Body of pancreas (tissue), 4 donors: ENCODE results near the gene MACF1. TPM values are rescaled to one million over a fixed set of nuclear protein-coding genes. Genes with fewer than 3 reads are reported as not detected.
"Not testable (repeated sequence)": the region's sequence is repeated elsewhere in the genome, so short reads cannot be mapped to it uniquely, and the experiment has no call there.

Source experiments
- ATAC-seq: fragments of 150-250 bp; one replicate; pipeline ENCODE4 v1.9.1; 2016
- DNase-seq, 4 donors: peaks; one replicate each; pipeline ENCODE4 v3.0.0-alpha.2; 2019
- H3K27ac ChIP-seq, 4 donors: fragments of 200-600 bp; sonication (generic); 1 replicate in 3 of 4; 2 replicates in 1 of 4; pipeline versions ENCODE4 v1.5.1 to v1.6.1; 2016 to 2019; ENCODE audit warnings: mild to moderate bottlenecking in 1 of 4, mixed read lengths in 1 of 4, moderate library complexity in 1 of 4
- H3K27me3 ChIP-seq, 2 donors: fragments of 200-600 bp; sonication (generic); one replicate each; pipeline ENCODE4 v1.6.0; 2016; ENCODE audit warnings: mild to moderate bottlenecking in 1 of 2
- H3K36me3 ChIP-seq, 2 donors: fragments of 200-600 bp; sonication (generic); replicated peaks in 1 of 2; 2 replicates each; pipeline ENCODE4 v1.5.1; 2016; ENCODE audit warnings: low read depth in 2 of 2; ENCODE audit not compliant: insufficient read depth in 1 of 2
- H3K4me1 ChIP-seq: fragments of 200-600 bp; sonication (generic); one replicate; pipeline ENCODE4 v1.6.0; 2016
- H3K4me3 ChIP-seq, 2 donors: fragments of 200-600 bp; sonication (generic); 1 replicate in 1 of 2; 2 replicates in 1 of 2; pipeline ENCODE4 v1.5.1; 2016 to 2019
- H3K9me3 ChIP-seq, 3 donors: fragments of 200-600 bp; sonication (generic); 1 replicate in 2 of 3; 2 replicates in 1 of 3; pipeline ENCODE4 v1.5.1; 2016
- POLR2A ChIP-seq, 3 donors: fragments of 450-650 bp; IDR thresholded peaks; one replicate each; pipeline ENCODE4 v1.6.1; 2016; ENCODE audit warnings: antibody characterized with exemption in 3 of 3, mild to moderate bottlenecking in 2 of 3
- WGBS, 2 donors: methylation state at CpG; one replicate each; pipeline ENCODE4 v1.1.5; 2017; 5-methylcytosine and 5-hydroxymethylcytosine counted together
- intact Hi-C: fragments of 100-400 bp; cut with DNase I; formaldehyde crosslinking; loops from one replicate; pipeline ENCODE4 v1.15.1; 2023
- total RNA-seq, 2 donors: library from RNA; depleted of rRNA; stranded (reverse); fragments of >200 nt; gene quantifications; one replicate each; pipeline ENCODE4 v1.1.0, GENCODE V29; 2016
- TF ChIP-seq, protein P1 (sequence below), 7 experiments: fragments of 450-650 bp in 4 of 7; fragments of 200-600 bp in 3 of 7; sonication (generic) in 3 of 7; IDR thresholded peaks; one replicate each; pipeline ENCODE4 v1.5.1; 2016 to 2019; ENCODE audit warnings: antibody characterized with exemption in 7 of 7

The MACF1 gene
- total RNA-seq, 2 donors from 2014 or later, result 144 to 190 TPM

- Histone ChIP-seq H3K27me3 (no peaks in the 10 kb centered on the region), H3K9me3 (no peaks in the 10 kb centered on the region), H3K27ac (peak overlapping the region; percentile 18 to 98 (median 94)), H3K36me3 (no peaks in the 10 kb centered on the region), H3K4me1 (peaks cover 57% of the 10 kb centered on the region), H3K4me3 (no peak overlapping the region)
- DNase-seq (no peak), ATAC-seq (no peak)
- intact Hi-C loops, result no loop called here
- TF ChIP-seq, protein P1, sequence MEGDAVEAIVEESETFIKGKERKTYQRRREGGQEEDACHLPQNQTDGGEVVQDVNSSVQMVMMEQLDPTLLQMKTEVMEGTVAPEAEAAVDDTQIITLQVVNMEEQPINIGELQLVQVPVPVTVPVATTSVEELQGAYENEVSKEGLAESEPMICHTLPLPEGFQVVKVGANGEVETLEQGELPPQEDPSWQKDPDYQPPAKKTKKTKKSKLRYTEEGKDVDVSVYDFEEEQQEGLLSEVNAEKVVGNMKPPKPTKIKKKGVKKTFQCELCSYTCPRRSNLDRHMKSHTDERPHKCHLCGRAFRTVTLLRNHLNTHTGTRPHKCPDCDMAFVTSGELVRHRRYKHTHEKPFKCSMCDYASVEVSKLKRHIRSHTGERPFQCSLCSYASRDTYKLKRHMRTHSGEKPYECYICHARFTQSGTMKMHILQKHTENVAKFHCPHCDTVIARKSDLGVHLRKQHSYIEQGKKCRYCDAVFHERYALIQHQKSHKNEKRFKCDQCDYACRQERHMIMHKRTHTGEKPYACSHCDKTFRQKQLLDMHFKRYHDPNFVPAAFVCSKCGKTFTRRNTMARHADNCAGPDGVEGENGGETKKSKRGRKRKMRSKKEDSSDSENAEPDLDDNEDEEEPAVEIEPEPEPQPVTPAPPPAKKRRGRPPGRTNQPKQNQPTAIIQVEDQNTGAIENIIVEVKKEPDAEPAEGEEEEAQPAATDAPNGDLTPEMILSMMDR (IDR thresholded peaks at IDR 0.05), result peak in 1 of 7 experiments; percentile 16
- TF ChIP-seq POLR2A (IDR thresholded peaks at IDR 0.05), result no peak
Observed at GRCh38 chr1:39160703-39161102, 43.8 kb upstream of the MACF1 start.

- H3K27ac ChIP-seq, DNase-seq, H3K9me3 ChIP-seq, H3K4me3 ChIP-seq, H3K27me3 ChIP-seq, intact Hi-C loops, H3K36me3 ChIP-seq, ATAC-seq: not testable (repeated sequence)
- H3K4me1 ChIP-seq, result peaks cover 56% of the 10 kb centered on the region
- WGBS, 2 donors, result 94 to 99% methylated on average over 8 of the region's 8 CpGs
Observed at GRCh38 chr1:39161811-39162210, 42.7 kb upstream of the MACF1 start.

DNA sequence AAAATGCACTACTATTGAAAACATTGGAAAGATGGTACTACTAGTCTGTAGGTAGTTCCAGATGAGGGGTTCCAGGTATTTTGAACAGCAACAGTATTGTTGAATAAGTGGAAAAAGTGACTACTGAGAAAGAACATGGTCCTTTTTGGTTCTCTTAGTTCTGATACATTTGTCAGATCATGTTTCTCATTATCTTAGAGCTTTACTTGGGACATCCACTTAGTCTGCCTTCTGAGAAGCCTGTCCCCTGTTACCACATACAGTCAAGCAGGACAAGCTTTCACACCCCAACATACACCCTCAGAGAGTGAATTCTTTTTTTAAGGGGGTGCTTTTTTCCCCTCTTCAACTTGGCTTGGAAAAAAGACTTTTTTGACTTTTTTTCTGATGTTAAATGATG, 41.0 kb upstream of the MACF1 start:
- intact Hi-C loops, result no loop called here
- ATAC-seq (no peak), DNase-seq (no peak)
- Histone ChIP-seq H3K27me3 (no peaks in the 10 kb centered on the region), H3K9me3 (no peaks in the 10 kb centered on the region), H3K27ac (no peak overlapping the region), H3K4me3 (no peak overlapping the region), H3K4me1 (peaks cover 47% of the 10 kb centered on the region), H3K36me3 (no peaks in the 10 kb centered on the region)
- TF ChIP-seq, protein P1 (IDR thresholded peaks at IDR 0.05), result no peak
- TF ChIP-seq POLR2A (IDR thresholded peaks at IDR 0.05), result no peak

GRCh38 chr1:39164256-39164655, 40.2 kb upstream of the MACF1 start:
- intact Hi-C loops, result no loop called here
- no peak for DNase-seq
- H3K27ac ChIP-seq, result no peak overlapping the region

DNA sequence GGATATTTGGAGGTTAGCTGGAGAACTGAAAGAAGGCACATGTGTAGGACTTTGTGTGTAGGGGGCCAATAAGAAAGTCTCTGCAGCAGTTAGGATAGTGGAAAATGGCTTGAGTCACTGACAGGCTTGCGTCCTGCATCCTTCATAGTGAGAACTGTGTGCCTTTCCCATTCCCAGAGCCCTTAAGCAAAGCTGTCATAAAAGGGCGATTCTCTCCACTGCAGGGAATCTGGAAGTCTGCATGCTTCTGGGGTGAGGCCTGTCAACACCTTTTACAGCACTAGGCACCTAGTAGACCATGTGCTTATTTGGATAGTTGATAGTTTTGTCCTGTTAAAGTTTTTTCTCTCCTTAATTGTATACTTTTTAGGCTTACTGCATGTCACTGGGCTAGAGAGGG, 39.4 kb upstream of the MACF1 start:
- no peaks in the 10 kb centered on the region for H3K36me3 ChIP-seq
- H3K27ac ChIP-seq, result no peak overlapping the region
- H3K4me3 ChIP-seq, result no peak overlapping the region
- no peaks in the 10 kb centered on the region for H3K27me3 ChIP-seq
- 61 to 86% methylated on average over 2 of the region's 2 CpGs for WGBS, 2 donors
- no peaks in the 10 kb centered on the region for H3K9me3 ChIP-seq
- DNase-seq, result no peak
- TF ChIP-seq, protein P1 (IDR thresholded peaks at IDR 0.05), result no peak
- TF ChIP-seq POLR2A (IDR thresholded peaks at IDR 0.05), result no peak
- ATAC-seq, result no peak
- peaks cover 32% of the 10 kb centered on the region for H3K4me1 ChIP-seq
- intact Hi-C loops, result no loop called here

More at GRCh38 chr1:39164256-39164655, 40.2 kb upstream of the MACF1 start:
- no peaks in the 10 kb centered on the region for H3K36me3 ChIP-seq
- H3K9me3 ChIP-seq, result no peaks in the 10 kb centered on the region
- H3K4me3 ChIP-seq, result no peak overlapping the region
- no peak for TF ChIP-seq POLR2A (IDR thresholded peaks at IDR 0.05)
- TF ChIP-seq, protein P1 (IDR thresholded peaks at IDR 0.05), result no peak
- peaks cover 40% of the 10 kb centered on the region for H3K4me1 ChIP-seq
- H3K27me3 ChIP-seq, result no peaks in the 10 kb centered on the region
- ATAC-seq, result no peak
